GM23338 (cell line): ENCODE data around the gene SLC23A3. TPM values are rescaled to one million over a fixed set of nuclear protein-coding genes. Genes with fewer than 3 reads are reported as not detected.

Source experiments
- ATAC-seq: fragments of 200-7000 bp; cut with Tn5 transposase; 3 replicates; pipeline ENCODE4 v1.9.1; 2020
- DNase-seq: peaks from one replicate; pipeline ENCODE4 v3.0.0-alpha.2; 2015; ENCODE audit warnings: low spot score
- H2AFZ ChIP-seq: fragments of 200-600 bp; sonication (generic); 2 replicates; pipeline ENCODE4 v1.8.0; 2016; ENCODE audit warnings: antibody characterized with exemption, mild to moderate bottlenecking, moderate library complexity
- H3F3A ChIP-seq: fragments of 200-600 bp; sonication (generic); replicated peaks from 2 replicates; pipeline ENCODE4 v1.8.0; 2017; ENCODE audit warnings: antibody characterized with exemption, mixed run types, low read depth
- H3K27ac ChIP-seq: fragments of 200-600 bp; sonication (generic); 2 replicates; pipeline ENCODE4 v1.6.1; 2016; ENCODE audit warnings: low read depth
- H3K27me3 ChIP-seq: fragments of 200-600 bp; sonication (generic); 2 replicates; pipeline ENCODE4 v1.8.0; 2016; ENCODE audit warnings: mild to moderate bottlenecking, mixed run types, moderate library complexity; ENCODE audit not compliant: insufficient read depth
- H3K36me3 ChIP-seq: fragments of 200-600 bp; sonication (generic); 2 replicates; pipeline ENCODE4 v1.8.0; 2016; ENCODE audit warnings: mild to moderate bottlenecking; ENCODE audit not compliant: insufficient read depth
- H3K4me1 ChIP-seq: fragments of 200-600 bp; sonication (generic); 2 replicates; pipeline ENCODE4 v1.8.0; 2016; ENCODE audit warnings: mild to moderate bottlenecking, moderate library complexity; ENCODE audit not compliant: insufficient read depth
- H3K4me2 ChIP-seq: fragments of 200-600 bp; sonication (generic); 2 replicates; pipeline ENCODE4 v1.7.1; 2017; ENCODE audit warnings: mixed run types
- H3K4me3 ChIP-seq: fragments of 200-600 bp; sonication (generic); 2 replicates; pipeline ENCODE4 v1.6.1; 2016; ENCODE audit warnings: mixed run types
- H3K79me2 ChIP-seq: fragments of 200-600 bp; sonication (generic); replicated peaks from 2 replicates; pipeline ENCODE4 v1.8.0; 2017; ENCODE audit warnings: mild to moderate bottlenecking; ENCODE audit not compliant: insufficient read depth
- H3K9me2 ChIP-seq: fragments of 200-600 bp; sonication (generic); 2 replicates; pipeline ENCODE4 v1.8.0; 2017; ENCODE audit not compliant: insufficient read depth
- H4K20me1 ChIP-seq: fragments of 200-600 bp; sonication (generic); replicated peaks from 2 replicates; pipeline ENCODE4 v1.8.0; 2017; ENCODE audit warnings: mild to moderate bottlenecking; ENCODE audit not compliant: insufficient read depth
- H3K27ac Mint-ChIP-seq: 2 replicates; pipeline ENCODE4 v1.8.0; 2020; ENCODE audit warnings: inconsistent platforms, mild to moderate bottlenecking, moderate library complexity, mixed read lengths
- H3K27me3 Mint-ChIP-seq: 3 replicates; pipeline ENCODE4 v1.8.0; 2022; ENCODE audit warnings: low read depth, mild to moderate bottlenecking, moderate library complexity, mixed read lengths, inconsistent platforms; ENCODE audit not compliant: insufficient read depth, poor library complexity
- H3K36me3 Mint-ChIP-seq: 3 replicates; pipeline ENCODE4 v1.8.0; 2021; ENCODE audit warnings: low read depth, mild to moderate bottlenecking, inconsistent platforms, moderate library complexity, mixed read lengths
- H3K4me1 Mint-ChIP-seq: 3 replicates; pipeline ENCODE4 v1.8.0; 2020; ENCODE audit warnings: mild to moderate bottlenecking, inconsistent platforms, mixed read lengths
- H3K4me3 Mint-ChIP-seq: 3 replicates; pipeline ENCODE4 v1.8.0; 2021; ENCODE audit warnings: moderate library complexity, mild to moderate bottlenecking, inconsistent platforms, mixed read lengths
- H3K9me3 Mint-ChIP-seq: 3 replicates; pipeline ENCODE4 v1.8.0; 2020; ENCODE audit warnings: moderate library complexity, mild to moderate bottlenecking, inconsistent platforms, mixed read lengths
- CREB1 ChIP-seq: fragments of 250-450 bp; sonication (Bioruptor Pico); IDR thresholded peaks from 2 replicates; pipeline ENCODE4 v1.5.0; 2020; ENCODE audit warnings: low read depth, mild to moderate bottlenecking, moderate library complexity
- EZH2 ChIP-seq: fragments of 200-600 bp; sonication (generic); IDR thresholded peaks from one replicate; pipeline ENCODE4 v1.8.0; 2017; ENCODE audit warnings: antibody characterized with exemption, mild to moderate bottlenecking, low read depth; ENCODE audit not compliant: unreplicated experiment
- EZH2phosphoT487 ChIP-seq: fragments of 200-600 bp; sonication (generic); IDR thresholded peaks from one replicate; pipeline ENCODE4 v1.8.1; 2018; ENCODE audit warnings: antibody characterized with exemption; ENCODE audit not compliant: unreplicated experiment
- JUNB ChIP-seq: IDR thresholded peaks from one replicate; pipeline ENCODE4 v1.6.1; 2016; ENCODE audit warnings: antibody characterized with exemption; ENCODE audit not compliant: unreplicated experiment
- NANOG ChIP-seq: IDR thresholded peaks from 2 replicates; pipeline ENCODE4 v1.6.1; 2016; ENCODE audit warnings: antibody characterized with exemption, borderline replicate concordance
- POLR2AphosphoS5 ChIP-seq: IDR thresholded peaks from 2 replicates; pipeline ENCODE4 v1.6.1; 2016; ENCODE audit warnings: antibody characterized with exemption, low read depth
- STAT1 ChIP-seq: IDR thresholded peaks from one replicate; pipeline ENCODE4 v1.6.1; 2016; ENCODE audit warnings: antibody characterized with exemption; ENCODE audit not compliant: unreplicated experiment
- ZNF114 ChIP-seq: fragments of 250-450 bp; sonication (Bioruptor Pico); IDR thresholded peaks from 2 replicates; pipeline ENCODE4 v1.5.0; 2020; ENCODE audit warnings: mild to moderate bottlenecking, moderate library complexity
- ZNF331 ChIP-seq: fragments of 250-450 bp; sonication (Bioruptor Pico); IDR thresholded peaks from 2 replicates; pipeline ENCODE4 v1.5.0; 2020; ENCODE audit warnings: low read depth, mild to moderate bottlenecking, moderate library complexity
- polyA plus RNA-seq: library from polyadenylated mRNA; unstranded; fragments of >200 nt; fragmentation: Nextera tagmentation; extraction: Ambion mirVana; gene quantifications from 2 replicates; pipeline ENCODE4 v1.2.1, GENCODE V29; 2016
- total RNA-seq: library from RNA; depleted of rRNA; stranded (reverse); fragments of >200 nt; shearing (Covaris generic); gene quantifications from 2 replicates; pipeline ENCODE4 v1.2.3, GENCODE V29; 2014
- TF ChIP-seq, protein P1 (sequence below): fragments of 250-450 bp; sonication (Bioruptor Pico); IDR thresholded peaks from 2 replicates; pipeline ENCODE4 v1.5.0; 2020; ENCODE audit warnings: mild to moderate bottlenecking, moderate library complexity
- TF ChIP-seq, protein P2 (sequence below), 2 experiments: fragments of 200-600 bp in 1 of 2; sonication (generic) in 1 of 2; conservative IDR thresholded peaks; 2 replicates each; pipeline versions ENCODE4 v1.5.1 to v1.6.1; 2016 to 2017; ENCODE audit warnings: antibody characterized with exemption in 2 of 2, low read depth in 2 of 2, mild to moderate bottlenecking in 2 of 2, moderate library complexity in 1 of 2
- TF ChIP-seq, protein P3 (sequence below): IDR thresholded peaks from 2 replicates; pipeline ENCODE4 v1.6.1; 2016; ENCODE audit warnings: antibody characterized with exemption
- TF ChIP-seq, protein P4 (sequence below): IDR thresholded peaks from one replicate; pipeline ENCODE4 v1.6.1; 2018; ENCODE audit warnings: antibody characterized with exemption; ENCODE audit not compliant: unreplicated experiment

The SLC23A3 gene
- total and polyA plus RNA-seq, 2 experiments from 2014 or later: 0.10 to 0.73 TPM

DNA sequence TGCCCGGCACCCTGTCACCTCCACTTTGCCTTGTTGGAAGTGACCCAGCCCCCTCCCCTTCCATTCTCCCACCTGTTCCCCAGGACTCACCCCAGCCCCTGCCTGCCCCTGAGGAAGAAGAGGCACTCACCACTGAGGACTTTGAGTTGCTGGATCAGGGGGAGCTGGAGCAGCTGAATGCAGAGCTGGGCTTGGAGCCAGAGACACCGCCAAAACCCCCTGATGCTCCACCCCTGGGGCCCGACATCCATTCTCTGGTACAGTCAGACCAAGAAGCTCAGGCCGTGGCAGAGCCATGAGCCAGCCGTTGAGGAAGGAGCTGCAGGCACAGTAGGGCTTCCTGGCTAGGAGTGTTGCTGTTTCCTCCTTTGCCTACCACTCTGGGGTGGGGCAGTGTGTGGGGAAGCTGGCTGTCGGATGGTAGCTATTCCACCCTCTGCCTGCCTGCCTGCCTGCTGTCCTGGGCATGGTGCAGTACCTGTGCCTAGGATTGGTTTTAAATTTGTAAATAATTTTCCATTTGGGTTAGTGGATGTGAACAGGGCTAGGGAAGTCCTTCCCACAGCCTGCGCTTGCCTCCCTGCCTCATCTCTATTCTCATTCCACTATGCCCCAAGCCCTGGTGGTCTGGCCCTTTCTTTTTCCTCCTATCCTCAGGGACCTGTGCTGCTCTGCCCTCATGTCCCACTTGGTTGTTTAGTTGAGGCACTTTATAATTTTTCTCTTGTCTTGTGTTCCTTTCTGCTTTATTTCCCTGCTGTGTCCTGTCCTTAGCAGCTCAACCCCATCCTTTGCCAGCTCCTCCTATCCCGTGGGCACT is 12.7 kb upstream of the SLC23A3 start:
- Mint-ChIP-seq H3K4me1 (peaks cover 8% of the 10 kb centered on the region; the same call in 2 of the 3 replicates), H3K4me3 (no peak overlapping the region), H3K27me3 (peaks cover 5% of the 10 kb centered on the region), H3K36me3 (peaks cover 30% of the 10 kb centered on the region), H3K27ac (no peak overlapping the region), H3K9me3 (no peaks in the 10 kb centered on the region; the same call in 2 of the 3 replicates)
- TF ChIP-seq ZNF331 (CRISPR knock-in tag): no peak
- TF ChIP-seq NANOG: no peak
- TF ChIP-seq, protein P1, sequence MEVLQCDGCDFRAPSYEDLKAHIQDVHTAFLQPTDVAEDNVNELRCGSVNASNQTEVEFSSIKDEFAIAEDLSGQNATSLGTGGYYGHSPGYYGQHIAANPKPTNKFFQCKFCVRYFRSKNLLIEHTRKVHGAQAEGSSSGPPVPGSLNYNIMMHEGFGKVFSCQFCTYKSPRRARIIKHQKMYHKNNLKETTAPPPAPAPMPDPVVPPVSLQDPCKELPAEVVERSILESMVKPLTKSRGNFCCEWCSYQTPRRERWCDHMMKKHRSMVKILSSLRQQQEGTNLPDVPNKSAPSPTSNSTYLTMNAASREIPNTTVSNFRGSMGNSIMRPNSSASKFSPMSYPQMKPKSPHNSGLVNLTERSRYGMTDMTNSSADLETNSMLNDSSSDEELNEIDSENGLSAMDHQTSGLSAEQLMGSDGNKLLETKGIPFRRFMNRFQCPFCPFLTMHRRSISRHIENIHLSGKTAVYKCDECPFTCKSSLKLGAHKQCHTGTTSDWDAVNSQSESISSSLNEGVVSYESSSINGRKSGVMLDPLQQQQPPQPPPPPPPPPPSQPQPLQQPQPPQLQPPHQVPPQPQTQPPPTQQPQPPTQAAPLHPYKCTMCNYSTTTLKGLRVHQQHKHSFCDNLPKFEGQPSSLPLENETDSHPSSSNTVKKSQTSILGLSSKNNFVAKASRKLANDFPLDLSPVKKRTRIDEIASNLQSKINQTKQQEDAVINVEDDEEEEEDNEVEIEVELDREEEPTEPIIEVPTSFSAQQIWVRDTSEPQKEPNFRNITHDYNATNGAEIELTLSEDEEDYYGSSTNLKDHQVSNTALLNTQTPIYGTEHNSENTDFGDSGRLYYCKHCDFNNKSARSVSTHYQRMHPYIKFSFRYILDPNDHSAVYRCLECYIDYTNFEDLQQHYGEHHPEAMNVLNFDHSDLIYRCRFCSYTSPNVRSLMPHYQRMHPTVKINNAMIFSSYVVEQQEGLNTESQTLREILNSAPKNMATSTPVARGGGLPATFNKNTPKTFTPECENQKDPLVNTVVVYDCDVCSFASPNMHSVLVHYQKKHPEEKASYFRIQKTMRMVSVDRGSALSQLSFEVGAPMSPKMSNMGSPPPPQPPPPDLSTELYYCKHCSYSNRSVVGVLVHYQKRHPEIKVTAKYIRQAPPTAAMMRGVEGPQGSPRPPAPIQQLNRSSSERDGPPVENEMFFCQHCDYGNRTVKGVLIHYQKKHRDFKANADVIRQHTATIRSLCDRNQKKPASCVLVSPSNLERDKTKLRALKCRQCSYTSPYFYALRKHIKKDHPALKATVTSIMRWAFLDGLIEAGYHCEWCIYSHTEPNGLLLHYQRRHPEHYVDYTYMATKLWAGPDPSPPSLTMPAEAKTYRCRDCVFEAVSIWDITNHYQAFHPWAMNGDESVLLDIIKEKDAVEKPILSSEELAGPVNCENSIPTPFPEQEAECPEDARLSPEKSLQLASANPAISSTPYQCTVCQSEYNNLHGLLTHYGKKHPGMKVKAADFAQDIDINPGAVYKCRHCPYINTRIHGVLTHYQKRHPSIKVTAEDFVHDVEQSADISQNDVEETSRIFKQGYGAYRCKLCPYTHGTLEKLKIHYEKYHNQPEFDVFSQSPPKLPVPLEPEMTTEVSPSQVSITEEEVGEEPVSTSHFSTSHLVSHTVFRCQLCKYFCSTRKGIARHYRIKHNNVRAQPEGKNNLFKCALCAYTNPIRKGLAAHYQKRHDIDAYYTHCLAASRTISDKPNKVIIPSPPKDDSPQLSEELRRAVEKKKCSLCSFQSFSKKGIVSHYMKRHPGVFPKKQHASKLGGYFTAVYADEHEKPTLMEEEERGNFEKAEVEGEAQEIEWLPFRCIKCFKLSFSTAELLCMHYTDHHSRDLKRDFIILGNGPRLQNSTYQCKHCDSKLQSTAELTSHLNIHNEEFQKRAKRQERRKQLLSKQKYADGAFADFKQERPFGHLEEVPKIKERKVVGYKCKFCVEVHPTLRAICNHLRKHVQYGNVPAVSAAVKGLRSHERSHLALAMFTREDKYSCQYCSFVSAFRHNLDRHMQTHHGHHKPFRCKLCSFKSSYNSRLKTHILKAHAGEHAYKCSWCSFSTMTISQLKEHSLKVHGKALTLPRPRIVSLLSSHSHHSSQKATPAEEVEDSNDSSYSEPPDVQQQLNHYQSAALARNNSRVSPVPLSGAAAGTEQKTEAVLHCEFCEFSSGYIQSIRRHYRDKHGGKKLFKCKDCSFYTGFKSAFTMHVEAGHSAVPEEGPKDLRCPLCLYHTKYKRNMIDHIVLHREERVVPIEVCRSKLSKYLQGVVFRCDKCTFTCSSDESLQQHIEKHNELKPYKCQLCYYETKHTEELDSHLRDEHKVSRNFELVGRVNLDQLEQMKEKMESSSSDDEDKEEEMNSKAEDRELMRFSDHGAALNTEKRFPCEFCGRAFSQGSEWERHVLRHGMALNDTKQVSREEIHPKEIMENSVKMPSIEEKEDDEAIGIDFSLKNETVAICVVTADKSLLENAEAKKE (CRISPR knock-in tag): no peak
- no peak for TF ChIP-seq CREB1 (CRISPR knock-in tag)
- TF ChIP-seq, protein P2, sequence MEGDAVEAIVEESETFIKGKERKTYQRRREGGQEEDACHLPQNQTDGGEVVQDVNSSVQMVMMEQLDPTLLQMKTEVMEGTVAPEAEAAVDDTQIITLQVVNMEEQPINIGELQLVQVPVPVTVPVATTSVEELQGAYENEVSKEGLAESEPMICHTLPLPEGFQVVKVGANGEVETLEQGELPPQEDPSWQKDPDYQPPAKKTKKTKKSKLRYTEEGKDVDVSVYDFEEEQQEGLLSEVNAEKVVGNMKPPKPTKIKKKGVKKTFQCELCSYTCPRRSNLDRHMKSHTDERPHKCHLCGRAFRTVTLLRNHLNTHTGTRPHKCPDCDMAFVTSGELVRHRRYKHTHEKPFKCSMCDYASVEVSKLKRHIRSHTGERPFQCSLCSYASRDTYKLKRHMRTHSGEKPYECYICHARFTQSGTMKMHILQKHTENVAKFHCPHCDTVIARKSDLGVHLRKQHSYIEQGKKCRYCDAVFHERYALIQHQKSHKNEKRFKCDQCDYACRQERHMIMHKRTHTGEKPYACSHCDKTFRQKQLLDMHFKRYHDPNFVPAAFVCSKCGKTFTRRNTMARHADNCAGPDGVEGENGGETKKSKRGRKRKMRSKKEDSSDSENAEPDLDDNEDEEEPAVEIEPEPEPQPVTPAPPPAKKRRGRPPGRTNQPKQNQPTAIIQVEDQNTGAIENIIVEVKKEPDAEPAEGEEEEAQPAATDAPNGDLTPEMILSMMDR (conservative IDR thresholded peaks at IDR 0.05; ENCODE audit: low read depth in 2 of 2): no peak
- TF ChIP-seq STAT1: no peak
- TF ChIP-seq EZH2: no peak
- no peak for TF ChIP-seq EZH2phosphoT487
- TF ChIP-seq, protein P3, sequence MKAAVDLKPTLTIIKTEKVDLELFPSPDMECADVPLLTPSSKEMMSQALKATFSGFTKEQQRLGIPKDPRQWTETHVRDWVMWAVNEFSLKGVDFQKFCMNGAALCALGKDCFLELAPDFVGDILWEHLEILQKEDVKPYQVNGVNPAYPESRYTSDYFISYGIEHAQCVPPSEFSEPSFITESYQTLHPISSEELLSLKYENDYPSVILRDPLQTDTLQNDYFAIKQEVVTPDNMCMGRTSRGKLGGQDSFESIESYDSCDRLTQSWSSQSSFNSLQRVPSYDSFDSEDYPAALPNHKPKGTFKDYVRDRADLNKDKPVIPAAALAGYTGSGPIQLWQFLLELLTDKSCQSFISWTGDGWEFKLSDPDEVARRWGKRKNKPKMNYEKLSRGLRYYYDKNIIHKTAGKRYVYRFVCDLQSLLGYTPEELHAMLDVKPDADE: no peak
- no peak for TF ChIP-seq ZNF114 (CRISPR knock-in tag)
- no peak for TF ChIP-seq JUNB
- TF ChIP-seq POLR2AphosphoS5: no peak
- TF ChIP-seq, protein P4, sequence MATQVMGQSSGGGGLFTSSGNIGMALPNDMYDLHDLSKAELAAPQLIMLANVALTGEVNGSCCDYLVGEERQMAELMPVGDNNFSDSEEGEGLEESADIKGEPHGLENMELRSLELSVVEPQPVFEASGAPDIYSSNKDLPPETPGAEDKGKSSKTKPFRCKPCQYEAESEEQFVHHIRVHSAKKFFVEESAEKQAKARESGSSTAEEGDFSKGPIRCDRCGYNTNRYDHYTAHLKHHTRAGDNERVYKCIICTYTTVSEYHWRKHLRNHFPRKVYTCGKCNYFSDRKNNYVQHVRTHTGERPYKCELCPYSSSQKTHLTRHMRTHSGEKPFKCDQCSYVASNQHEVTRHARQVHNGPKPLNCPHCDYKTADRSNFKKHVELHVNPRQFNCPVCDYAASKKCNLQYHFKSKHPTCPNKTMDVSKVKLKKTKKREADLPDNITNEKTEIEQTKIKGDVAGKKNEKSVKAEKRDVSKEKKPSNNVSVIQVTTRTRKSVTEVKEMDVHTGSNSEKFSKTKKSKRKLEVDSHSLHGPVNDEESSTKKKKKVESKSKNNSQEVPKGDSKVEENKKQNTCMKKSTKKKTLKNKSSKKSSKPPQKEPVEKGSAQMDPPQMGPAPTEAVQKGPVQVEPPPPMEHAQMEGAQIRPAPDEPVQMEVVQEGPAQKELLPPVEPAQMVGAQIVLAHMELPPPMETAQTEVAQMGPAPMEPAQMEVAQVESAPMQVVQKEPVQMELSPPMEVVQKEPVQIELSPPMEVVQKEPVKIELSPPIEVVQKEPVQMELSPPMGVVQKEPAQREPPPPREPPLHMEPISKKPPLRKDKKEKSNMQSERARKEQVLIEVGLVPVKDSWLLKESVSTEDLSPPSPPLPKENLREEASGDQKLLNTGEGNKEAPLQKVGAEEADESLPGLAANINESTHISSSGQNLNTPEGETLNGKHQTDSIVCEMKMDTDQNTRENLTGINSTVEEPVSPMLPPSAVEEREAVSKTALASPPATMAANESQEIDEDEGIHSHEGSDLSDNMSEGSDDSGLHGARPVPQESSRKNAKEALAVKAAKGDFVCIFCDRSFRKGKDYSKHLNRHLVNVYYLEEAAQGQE: no peak
- H3K36me3 ChIP-seq: no peaks in the 10 kb centered on the region
- H3K4me3 ChIP-seq: no peak overlapping the region
- no peaks in the 10 kb centered on the region for H3K27me3 ChIP-seq
- DNase-seq: no peak
- no peak overlapping the region for H3K27ac ChIP-seq
- peaks cover 10% of the 10 kb centered on the region for H3F3A ChIP-seq
- ATAC-seq: no peak
- H4K20me1 ChIP-seq: no peaks in the 10 kb centered on the region; the same call in 1 of the 2 replicates
- peaks cover 7% of the 10 kb centered on the region for H3K79me2 ChIP-seq
- no peak overlapping the region for H2AFZ ChIP-seq
- no peaks in the 10 kb centered on the region for H3K9me2 ChIP-seq
- H3K4me1 ChIP-seq: peaks cover 7% of the 10 kb centered on the region
- no peak overlapping the region for H3K4me2 ChIP-seq
